NCI-H128 (cell line): ENCODE measurements around the gene PARD3.
"Not testable (repeated sequence)": the region's sequence is repeated elsewhere in the genome, so short reads cannot be mapped to it uniquely, and the experiment has no call there.

Source experiments
- DNase-seq: peaks from one replicate; lab custom pipeline; 2025; ENCODE audit not compliant: unreplicated experiment; lab: John Stamatoyannopoulos, UW

Gene PARD3

GRCh38 chr10:34800624-34801023 is 14.5 kb downstream of the PARD3 start:
- DNase-seq: no peak

- DNase-seq: no peak
These were observed 16.4 kb downstream of the PARD3 start for GRCh38 chr10:34798654-34799053.

- no peak for DNase-seq
These were observed 17.9 kb downstream of the PARD3 start for GRCh38 chr10:34797155-34797554.

- DNase-seq: no peak
These were observed 19.0 kb downstream of the PARD3 start for GRCh38 chr10:34796133-34796532.

- no peak for DNase-seq
These were observed 19.8 kb downstream of the PARD3 start for GRCh38 chr10:34795334-34795733.

GRCh38 chr10:34794835-34795234 is 20.3 kb downstream of the PARD3 start:
- no peak for DNase-seq

GRCh38 chr10:34793581-34793980 is 21.5 kb downstream of the PARD3 start:
- DNase-seq: not testable (repeated sequence)

GRCh38 chr10:34792881-34793280 is 22.2 kb downstream of the PARD3 start:
- DNase-seq: no peak

- DNase-seq: no peak
These were observed 23.1 kb downstream of the PARD3 start for GRCh38 chr10:34791947-34792346.

- no peak for DNase-seq
These were observed 23.9 kb downstream of the PARD3 start for GRCh38 chr10:34791228-34791627.

- DNase-seq: no peak
These were observed 25.1 kb downstream of the PARD3 start for GRCh38 chr10:34789966-34790506.

GRCh38 chr10:34786464-34786863 is 28.6 kb downstream of the PARD3 start:
- no peak for DNase-seq

GRCh38 chr10:34781711-34782110 is 33.4 kb downstream of the PARD3 start:
- no peak for DNase-seq

GRCh38 chr10:34780818-34781380 is 34.2 kb downstream of the PARD3 start:
- DNase-seq: no peak

- no peak for DNase-seq
These were observed 36.9 kb downstream of the PARD3 start for GRCh38 chr10:34778237-34778636.

GRCh38 chr10:34776090-34776690 is 38.9 kb downstream of the PARD3 start:
- DNase-seq: no peak

- no peak for DNase-seq
These were observed 40.0 kb downstream of the PARD3 start for GRCh38 chr10:34775044-34775637.

GRCh38 chr10:34773636-34774630 is 41.2 kb downstream of the PARD3 start:
- DNase-seq: no peak

- DNase-seq: no peak
These were observed 43.6 kb downstream of the PARD3 start for GRCh38 chr10:34771525-34771924.

GRCh38 chr10:34771106-34771505 is 44.0 kb downstream of the PARD3 start:
- no peak for DNase-seq

GRCh38 chr10:34769899-34770298 is 45.2 kb downstream of the PARD3 start:
- no peak for DNase-seq
